Retina (tissue), 1 donor: ENCODE results near the gene SASH1.
"Not testable (repeated sequence)": the region's sequence is repeated elsewhere in the genome, so short reads cannot be mapped to it uniquely, and the experiment has no call there.

Source experiments
- DNase-seq: peaks from one replicate; pipeline ENCODE4 v3.0.0-alpha.2; 2016

The SASH1 gene

GRCh38 chr6:148370176-148370575 lies 27.5 kb downstream of the SASH1 start:
- no peak for DNase-seq

- DNase-seq: no peak
Observed at GRCh38 chr6:148374040-148374774, 31.6 kb downstream of the SASH1 start.

GRCh38 chr6:148375401-148375800 lies 32.8 kb downstream of the SASH1 start:
- no peak for DNase-seq

- DNase-seq: no peak
Observed at GRCh38 chr6:148379481-148379880, 36.8 kb downstream of the SASH1 start.

- DNase-seq: no peak
Observed at GRCh38 chr6:148379966-148380713, 37.5 kb downstream of the SASH1 start.

GRCh38 chr6:148382051-148382450 lies 39.4 kb downstream of the SASH1 start:
- DNase-seq: not testable (repeated sequence)

GRCh38 chr6:148382861-148383260 lies 40.2 kb downstream of the SASH1 start:
- DNase-seq: no peak

GRCh38 chr6:148383658-148384368 lies 41.2 kb downstream of the SASH1 start:
- no peak for DNase-seq

- no peak for DNase-seq
Observed at GRCh38 chr6:148385379-148385778, 42.7 kb downstream of the SASH1 start.

- no peak for DNase-seq
Observed at GRCh38 chr6:148388521-148388920, 45.9 kb downstream of the SASH1 start.

GRCh38 chr6:148389086-148389485 lies 46.4 kb downstream of the SASH1 start:
- no peak for DNase-seq

- no peak for DNase-seq
Observed at GRCh38 chr6:148389917-148390316, 47.3 kb downstream of the SASH1 start.

- not testable (repeated sequence) for DNase-seq
Observed at GRCh38 chr6:148392127-148392526, 49.5 kb downstream of the SASH1 start.

- DNase-seq: no peak
Observed at GRCh38 chr6:148392671-148393070, 50.0 kb downstream of the SASH1 start.

GRCh38 chr6:148395583-148396101 lies 53.0 kb downstream of the SASH1 start:
- DNase-seq: no peak

GRCh38 chr6:148396411-148396810 lies 53.8 kb downstream of the SASH1 start:
- no peak for DNase-seq

GRCh38 chr6:148396926-148397325 lies 54.3 kb downstream of the SASH1 start:
- DNase-seq: no peak

- no peak for DNase-seq
Observed at GRCh38 chr6:148398244-148398643, 55.6 kb downstream of the SASH1 start.

- DNase-seq: no peak
Observed at GRCh38 chr6:148398678-148399077, 56.0 kb downstream of the SASH1 start.

GRCh38 chr6:148401571-148401970 lies 58.9 kb downstream of the SASH1 start:
- no peak for DNase-seq

GRCh38 chr6:148404456-148405054 lies 61.9 kb downstream of the SASH1 start:
- no peak for DNase-seq

GRCh38 chr6:148405894-148406293 lies 63.3 kb downstream of the SASH1 start:
- no peak for DNase-seq
